ENCODE measurements around the gene FGF1. TPM values are rescaled to one million over a fixed set of nuclear protein-coding genes. Genes with fewer than 3 reads are reported as not detected.

Gene FGF1
- total RNA-seq, 2 experiments from 2014 or later, result not detected

- no peaks in the 10 kb centered on the region for H3K27me3 Mint-ChIP-seq
- H3K4me3 Mint-ChIP-seq, result no peak overlapping the region
- TF ChIP-seq CTCF (IDR thresholded peaks at IDR 0.05), result no peak
- no peak overlapping the region for H3K4me3 ChIP-seq (ENCODE audit: low read length)
- DNase-seq (no peak), ATAC-seq (ENCODE audit: poor library complexity) (no peak)
- H3K27ac Mint-ChIP-seq, result no peak overlapping the region
- no peaks in the 10 kb centered on the region for H3K27me3 ChIP-seq (ENCODE audit: control insufficient read depth in 1 of 2, insufficient read depth in 2 of 2, low read length in 2 of 2)
- ChIA-PET CTCF (no interaction called here), POLR2A (no interaction called here)
- no peak overlapping the region for H3K27ac ChIP-seq (ENCODE audit: low read depth in 1 of 2, low read length in 2 of 2)
- intact Hi-C loops (cut with DNase I, micrococcal nuclease), result no loop called here
- no peaks in the 10 kb centered on the region for H3K9me3 ChIP-seq (ENCODE audit: control insufficient read depth in 1 of 2, insufficient read depth in 1 of 2, low read length in 2 of 2)
- no peaks in the 10 kb centered on the region for H3K36me3 ChIP-seq (ENCODE audit: insufficient read depth, low read length)
- H3K4me1 Mint-ChIP-seq (ENCODE audit: low read depth), result no peaks in the 10 kb centered on the region
- no peaks in the 10 kb centered on the region for H3K9me3 Mint-ChIP-seq
- H3K36me3 Mint-ChIP-seq (ENCODE audit: low read depth), result no peaks in the 10 kb centered on the region
- no peaks in the 10 kb centered on the region for H3K4me1 ChIP-seq (ENCODE audit: insufficient read depth, low read length)
Measured at GRCh38 chr5:142680605-142681259, 5.2 kb downstream of the FGF1 start.

- intact Hi-C loops (cut with DNase I, micrococcal nuclease), result no loop called here
- Histone ChIP-seq H3K9me3 (ENCODE audit: control insufficient read depth in 1 of 2, insufficient read depth in 1 of 2, low read length in 2 of 2) (no peaks in the 10 kb centered on the region), H3K4me3 (ENCODE audit: low read length) (no peak overlapping the region), H3K27me3 (ENCODE audit: control insufficient read depth in 1 of 2, insufficient read depth in 2 of 2, low read length in 2 of 2) (no peaks in the 10 kb centered on the region), H3K27ac (ENCODE audit: low read depth in 1 of 2, low read length in 2 of 2) (no peak overlapping the region), H3K4me1 (ENCODE audit: insufficient read depth, low read length) (no peaks in the 10 kb centered on the region), H3K36me3 (ENCODE audit: insufficient read depth, low read length) (no peaks in the 10 kb centered on the region)
- ChIA-PET CTCF (no interaction called here), POLR2A (no interaction called here)
- Mint-ChIP-seq H3K36me3 (ENCODE audit: low read depth) (no peaks in the 10 kb centered on the region), H3K4me1 (ENCODE audit: low read depth) (no peaks in the 10 kb centered on the region), H3K9me3 (no peaks in the 10 kb centered on the region), H3K4me3 (no peak overlapping the region), H3K27ac (no peak overlapping the region), H3K27me3 (no peaks in the 10 kb centered on the region)
- DNase-seq (no peak), ATAC-seq (ENCODE audit: poor library complexity) (no peak)
- no peak for TF ChIP-seq CTCF (IDR thresholded peaks at IDR 0.05)
Measured at GRCh38 chr5:142679744-142680143, 6.1 kb downstream of the FGF1 start.

- Histone ChIP-seq H3K27ac (ENCODE audit: low read depth in 1 of 2, low read length in 2 of 2) (no peak overlapping the region), H3K4me1 (ENCODE audit: insufficient read depth, low read length) (no peaks in the 10 kb centered on the region), H3K36me3 (ENCODE audit: insufficient read depth, low read length) (no peaks in the 10 kb centered on the region), H3K27me3 (ENCODE audit: control insufficient read depth in 1 of 2, insufficient read depth in 2 of 2, low read length in 2 of 2) (no peaks in the 10 kb centered on the region), H3K9me3 (ENCODE audit: control insufficient read depth in 1 of 2, insufficient read depth in 1 of 2, low read length in 2 of 2) (no peaks in the 10 kb centered on the region), H3K4me3 (ENCODE audit: low read length) (no peak overlapping the region)
- no peaks in the 10 kb centered on the region for H3K36me3 Mint-ChIP-seq (ENCODE audit: low read depth)
- H3K4me1 Mint-ChIP-seq (ENCODE audit: low read depth), result no peaks in the 10 kb centered on the region
- ATAC-seq (ENCODE audit: poor library complexity) (no peak), DNase-seq (no peak)
- TF ChIP-seq CTCF (IDR thresholded peaks at IDR 0.05), result no peak
- POLR2A ChIA-PET, result no interaction called here
- no peak overlapping the region for H3K4me3 Mint-ChIP-seq
- H3K27ac Mint-ChIP-seq, result no peak overlapping the region
- no peaks in the 10 kb centered on the region for H3K9me3 Mint-ChIP-seq
- CTCF ChIA-PET, result no interaction called here
- H3K27me3 Mint-ChIP-seq, result no peaks in the 10 kb centered on the region
- intact Hi-C loops (cut with DNase I, micrococcal nuclease), result no loop called here
Measured at GRCh38 chr5:142678529-142678928, 7.4 kb downstream of the FGF1 start.
